Hematopoietic multipotent progenitor cell (in vitro differentiated cells): Measurements from ENCODE around the gene TK2. TPM values are rescaled to one million over a fixed set of nuclear protein-coding genes. Genes with fewer than 3 reads are reported as not detected.
"Not testable (repeated sequence)": the region's sequence is repeated elsewhere in the genome, so short reads cannot be mapped to it uniquely, and the experiment has no call there.

ENCODE experiments used
- DNase-seq, 3 donors: peaks; one replicate each; pipeline ENCODE4 v3.0.0-alpha.2; 2011 to 2015; ENCODE audit warnings: low read depth in 2 of 3, low spot score in 2 of 3
- total RNA-seq: library from RNA; depleted of rRNA; stranded (reverse); fragments of >200 nt; gene quantifications from one replicate; pipeline ENCODE4 v1.2.3, GENCODE V29; 2012

TK2 gene
- total RNA-seq, 1 donor = 15.3 TPM

DNA sequence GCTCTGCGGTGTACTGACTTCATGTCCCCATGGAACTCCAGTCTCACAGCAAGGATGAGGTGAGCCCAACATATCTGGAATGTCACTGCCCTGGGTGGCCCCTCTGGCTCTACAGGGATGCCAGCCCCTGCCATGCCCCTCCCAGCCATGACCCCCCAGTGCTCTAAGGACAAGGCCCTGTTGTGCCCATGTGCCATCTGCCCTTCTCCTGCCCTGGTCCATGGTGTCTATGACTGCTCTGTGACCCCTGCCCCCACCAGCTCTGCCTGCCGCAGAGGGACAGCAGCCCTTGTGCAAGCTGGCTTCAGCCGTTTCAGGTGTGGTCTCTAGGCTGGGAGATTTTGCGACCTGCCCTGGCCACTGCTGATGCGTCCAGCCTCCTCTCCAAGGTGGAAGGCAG lies 40.3 kb downstream of the TK2 start:
- no peak for DNase-seq

DNA sequence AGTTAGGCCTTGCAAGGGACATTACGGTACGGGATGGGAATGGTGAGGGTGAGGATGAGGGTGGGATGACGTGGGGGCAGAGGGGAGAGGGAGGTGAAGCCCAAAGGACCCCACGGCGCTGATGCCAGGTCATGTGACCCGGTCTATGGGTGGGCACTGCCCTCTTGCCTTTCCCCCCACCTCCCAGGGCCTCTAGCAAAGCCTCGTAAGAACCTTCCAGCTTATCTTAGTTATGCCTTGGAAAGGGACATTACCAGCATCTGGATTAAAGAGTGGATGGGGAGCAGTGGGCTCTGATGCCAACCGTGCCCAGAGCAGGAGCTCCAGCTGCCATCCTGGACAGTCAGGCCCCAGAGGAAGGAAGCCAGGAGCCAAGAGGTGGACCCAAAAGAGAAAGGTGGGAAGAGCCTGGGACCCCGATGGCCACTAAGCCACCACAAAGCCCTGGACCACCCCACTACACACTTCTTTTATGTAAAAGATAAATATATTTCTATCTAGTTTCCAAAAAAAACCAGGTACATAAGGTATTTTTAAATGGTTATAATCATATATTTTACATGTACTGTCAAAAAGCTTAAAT lies 40.9 kb downstream of the TK2 start:
- no peak for DNase-seq

DNA sequence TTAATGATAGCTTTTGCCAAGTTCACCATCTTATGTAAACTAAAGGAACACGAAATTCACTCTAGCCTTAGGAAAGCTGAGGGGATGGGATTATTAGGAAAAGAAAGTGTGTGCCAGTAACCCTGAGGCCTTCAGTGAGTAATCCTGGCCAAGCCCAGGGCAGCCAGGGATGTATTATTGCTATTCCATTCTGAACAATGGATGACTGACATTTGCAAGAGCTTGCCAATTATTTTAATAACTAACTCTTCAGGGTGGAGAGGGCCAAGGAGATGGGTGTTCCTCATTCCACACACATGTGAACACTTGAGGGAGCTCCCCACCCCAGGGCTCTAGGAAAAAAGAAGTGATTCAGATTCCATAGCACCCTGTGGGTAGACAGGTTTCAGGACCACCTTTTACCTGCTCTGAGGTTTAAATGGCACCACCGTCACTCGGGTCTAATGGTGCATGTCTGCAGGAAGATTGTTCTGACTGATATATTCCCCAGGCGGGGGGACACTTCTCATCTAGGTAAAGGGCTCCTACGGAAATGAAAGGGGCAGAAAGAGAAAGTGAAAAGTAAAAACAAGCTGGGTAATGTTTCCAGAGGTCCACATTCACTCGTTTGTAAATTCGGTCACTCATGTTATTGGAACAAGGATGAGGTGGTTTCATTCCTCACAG lies 41.5 kb downstream of the TK2 start:
- no peak for DNase-seq

DNA sequence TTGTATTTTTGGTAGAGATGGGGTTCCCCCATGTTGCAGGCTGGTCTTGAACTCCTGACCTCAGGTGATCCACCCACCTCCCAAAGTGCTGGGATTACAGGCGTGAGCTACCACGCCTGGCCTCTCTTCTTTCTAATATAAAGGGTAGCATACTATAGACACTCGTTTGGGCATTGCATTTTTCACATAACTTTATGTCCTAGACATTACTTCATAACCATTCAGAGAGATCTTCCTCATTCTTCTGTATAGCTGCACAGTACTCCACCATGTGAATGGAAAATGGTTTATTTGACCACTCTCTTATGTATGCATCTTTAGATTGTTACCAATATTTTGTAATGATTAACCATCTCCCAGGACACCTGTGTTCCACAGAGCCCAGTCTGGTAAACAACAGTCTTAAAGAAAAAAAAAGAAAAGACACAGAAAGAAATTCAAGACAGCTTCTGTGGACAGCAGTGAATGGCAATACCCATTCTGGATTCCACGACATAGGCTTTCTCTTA lies 42.1 kb downstream of the TK2 start:
- DNase-seq = no peak

DNA sequence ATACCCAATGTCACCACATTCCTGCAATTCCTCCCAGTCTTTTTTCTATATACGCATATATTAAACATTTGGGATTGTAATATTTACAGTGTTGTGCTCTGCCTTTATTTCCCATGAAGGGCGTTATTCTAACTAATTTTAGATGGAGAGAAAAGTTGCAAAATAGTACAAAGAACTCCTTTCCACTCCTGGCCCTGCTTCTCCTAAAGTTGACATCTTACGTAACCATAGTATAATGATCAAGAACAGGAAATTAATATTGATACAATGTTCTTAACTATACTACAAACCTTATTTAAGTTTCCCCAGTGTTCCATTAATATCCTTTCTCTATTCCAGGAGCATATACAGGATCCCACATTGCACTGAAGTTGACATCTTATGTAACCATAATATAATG lies 46.3 kb downstream of the TK2 start:
- no peak for DNase-seq

DNA sequence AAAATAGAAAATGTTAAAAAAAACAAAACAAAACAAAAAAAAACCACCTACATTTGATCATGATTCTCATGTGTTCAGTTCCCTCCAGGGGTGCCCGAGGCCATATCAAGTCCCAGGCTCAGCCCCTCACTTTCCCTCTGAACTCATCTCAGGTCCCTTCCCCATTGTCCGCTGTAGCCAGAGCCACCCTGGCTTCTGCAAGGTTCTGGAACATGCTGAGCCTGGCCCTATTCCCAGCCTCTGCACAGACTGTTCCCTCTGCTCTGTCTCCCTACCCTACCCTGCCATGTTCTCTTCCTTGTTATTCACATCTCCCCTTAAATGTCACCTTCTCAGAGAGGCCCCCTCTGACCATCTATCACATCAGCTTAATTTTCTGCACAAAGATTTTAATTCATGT lies 46.9 kb downstream of the TK2 start:
- DNase-seq = no peak

DNA sequence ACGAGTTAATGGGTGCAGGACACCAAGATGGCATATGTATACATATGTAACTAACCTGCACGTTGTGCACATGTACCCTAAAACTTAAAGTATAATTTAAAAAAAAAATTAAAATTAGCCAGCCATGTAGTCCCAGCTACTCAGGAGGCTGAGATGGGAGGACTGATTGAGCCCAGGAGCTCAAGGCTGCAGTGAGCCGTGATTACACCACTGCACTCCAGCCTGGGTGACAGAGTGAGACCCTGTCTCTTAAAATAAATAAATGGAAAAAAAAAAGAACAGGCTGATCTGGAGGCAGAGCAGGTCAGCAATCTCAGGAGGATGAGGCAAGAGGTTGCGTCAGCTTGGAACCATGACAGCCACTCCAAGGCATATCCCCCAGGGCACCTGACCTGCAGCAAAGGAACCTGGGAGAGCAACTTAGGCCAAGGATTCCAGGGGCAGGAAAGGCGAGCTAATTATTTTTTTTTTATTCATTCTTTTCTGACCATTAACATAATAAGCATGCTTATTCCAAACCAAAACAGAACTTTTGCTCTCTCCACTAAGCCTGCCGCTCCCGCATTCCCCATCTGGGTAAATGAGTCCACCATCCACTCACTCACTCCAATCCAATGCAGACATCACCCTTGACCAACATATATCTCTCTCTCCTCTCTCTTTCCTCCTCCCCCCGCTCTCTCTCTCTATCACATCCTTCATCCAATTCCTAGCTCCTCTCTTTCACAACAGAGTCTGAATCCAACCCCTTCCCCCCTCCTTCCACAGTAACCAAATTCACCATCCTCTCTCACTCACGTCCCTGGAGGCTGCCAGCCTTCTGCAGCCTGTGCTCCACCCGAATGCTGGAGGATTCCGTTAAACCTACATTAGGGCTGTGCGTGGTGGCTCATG lies 47.7 kb downstream of the TK2 start:
- no peak for DNase-seq

DNA sequence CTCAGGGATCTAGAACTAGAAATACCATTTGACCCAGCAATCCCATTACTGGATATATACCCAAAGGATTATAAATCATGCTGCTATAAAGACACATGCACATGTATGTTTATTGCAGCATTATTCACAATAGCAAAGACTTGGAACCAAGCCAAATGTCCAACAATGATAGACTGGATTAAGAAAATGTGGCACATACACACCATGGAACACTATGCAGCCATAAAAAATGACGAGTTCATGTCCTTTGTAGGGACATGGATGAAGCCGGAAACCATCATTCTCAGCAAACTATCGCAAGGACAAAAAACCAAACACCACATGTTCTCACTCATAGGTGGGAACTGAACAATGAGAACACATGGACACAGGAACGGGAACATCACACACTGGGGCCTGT lies 48.4 kb downstream of the TK2 start:
- not testable (repeated sequence) for DNase-seq

DNA sequence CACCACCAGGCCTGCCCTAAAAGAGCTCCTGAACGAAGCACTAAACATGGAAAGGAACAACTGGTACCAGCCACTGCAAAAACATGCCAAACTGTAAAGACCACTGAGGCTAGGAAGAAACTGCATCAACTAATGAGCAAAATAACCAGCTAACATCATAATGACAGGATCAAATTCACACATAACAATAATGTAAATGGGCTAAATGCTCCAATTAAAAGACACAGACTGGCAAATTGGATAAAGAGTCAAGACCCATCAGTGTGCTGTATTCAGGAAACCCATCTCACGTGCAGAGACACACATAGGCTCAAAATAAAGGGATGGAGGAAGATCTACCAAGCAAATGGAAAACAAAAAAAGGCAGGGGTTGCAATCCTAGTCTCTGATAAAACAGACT lies 52.0 kb downstream of the TK2 start:
- DNase-seq = not testable (repeated sequence)

DNA sequence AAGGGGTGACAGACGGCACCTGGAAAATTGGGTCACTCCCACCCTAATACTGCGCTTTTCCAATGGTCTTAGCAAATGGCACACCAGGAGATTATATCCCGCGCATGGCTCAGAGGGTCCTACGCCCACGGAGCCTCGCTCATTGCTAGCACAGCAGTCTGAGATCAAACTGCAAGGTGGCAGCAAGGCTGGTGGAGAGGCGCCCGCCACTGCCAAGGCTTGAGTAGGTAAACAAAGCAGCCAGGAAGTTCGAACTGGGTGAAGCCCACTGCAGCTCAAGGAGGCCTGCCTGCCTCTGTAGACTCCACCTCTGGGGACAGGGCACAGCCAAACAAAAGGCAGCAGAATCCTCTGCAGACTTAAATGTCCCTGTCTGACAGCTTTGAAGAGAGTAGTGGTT lies 53.7 kb downstream of the TK2 start:
- not testable (repeated sequence) for DNase-seq

DNA sequence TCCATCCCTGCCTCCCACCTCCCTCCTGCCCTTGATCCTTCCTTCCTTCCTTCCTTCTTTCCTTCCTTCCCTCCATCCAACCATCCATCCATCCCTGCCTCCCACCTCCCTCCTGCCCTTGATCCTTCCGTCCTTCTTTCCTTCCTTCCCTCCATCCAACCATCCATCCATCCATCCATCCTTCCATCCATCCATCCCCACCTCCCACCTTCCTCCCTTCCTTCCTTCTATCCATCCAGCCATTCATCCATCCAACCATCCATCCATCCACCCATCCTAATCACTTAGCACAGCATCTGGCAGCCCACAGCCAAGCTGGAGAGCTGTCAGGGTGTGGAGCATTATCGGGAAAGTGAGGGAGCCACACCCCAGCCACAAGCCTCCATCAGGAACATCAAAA lies 54.5 kb downstream of the TK2 start:
- no peak for DNase-seq

DNA sequence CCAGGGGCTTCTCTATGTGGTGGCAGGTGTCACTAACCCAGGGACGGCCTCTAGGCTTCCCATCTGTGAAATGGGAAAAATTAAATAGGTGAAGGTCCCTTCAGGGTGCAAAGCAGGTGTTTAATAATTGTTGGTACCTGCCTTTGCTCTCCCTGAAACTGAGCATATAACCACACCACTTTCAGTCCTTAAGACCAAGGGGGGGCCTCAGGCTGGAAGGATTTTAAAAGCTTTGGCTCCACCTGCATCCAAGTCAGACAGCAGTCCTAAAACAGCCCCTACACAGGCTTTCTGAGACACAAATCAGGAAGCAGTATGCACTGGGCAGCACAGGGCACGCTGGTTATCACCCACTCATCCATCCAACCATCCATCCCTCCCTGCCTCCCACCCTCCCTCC lies 55.0 kb downstream of the TK2 start:
- DNase-seq = no peak

DNA sequence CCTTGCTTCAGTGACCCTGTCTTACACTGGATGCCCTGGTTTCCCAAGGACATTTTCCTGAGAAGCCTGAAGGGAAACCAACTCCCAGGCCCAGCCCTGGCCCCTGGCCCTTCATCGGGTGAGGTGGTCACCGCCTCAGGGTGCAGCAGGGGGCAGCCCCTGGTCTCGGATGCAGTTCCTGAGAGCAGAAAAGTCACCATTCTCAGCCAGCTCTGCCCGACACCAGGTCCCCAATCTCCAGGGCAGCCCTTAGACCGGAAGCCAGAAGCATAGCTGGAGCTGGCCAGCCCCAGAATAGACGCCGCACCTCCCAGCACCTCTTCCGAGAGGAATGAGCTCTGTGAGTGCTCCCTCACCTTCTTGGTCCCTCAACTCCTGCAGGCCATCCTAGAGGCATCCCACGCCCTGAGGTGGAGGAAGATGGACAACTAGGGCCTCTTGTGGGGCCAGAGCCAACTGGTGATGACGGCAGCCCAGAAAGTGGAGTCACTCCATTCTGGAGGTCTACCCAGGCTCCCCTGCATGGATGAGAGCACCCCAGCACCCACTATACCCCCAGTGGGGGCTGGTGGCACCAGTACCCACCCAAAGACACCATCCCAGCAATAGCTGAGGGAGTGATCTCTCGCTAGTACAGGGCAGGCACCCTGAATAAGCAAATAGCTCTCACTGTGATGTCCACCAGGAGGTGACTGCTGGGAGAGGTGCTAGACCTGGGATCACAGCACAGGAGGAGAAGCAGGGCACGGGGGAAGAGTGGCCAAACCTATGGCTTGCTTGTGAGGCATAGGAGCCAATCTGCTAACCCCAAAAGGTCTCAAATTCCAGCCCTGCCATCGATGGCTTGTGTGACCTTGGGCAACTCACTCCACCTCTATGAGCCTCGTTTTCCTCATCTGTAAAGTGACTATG lies 56.2 kb downstream of the TK2 start:
- no peak for DNase-seq

DNA sequence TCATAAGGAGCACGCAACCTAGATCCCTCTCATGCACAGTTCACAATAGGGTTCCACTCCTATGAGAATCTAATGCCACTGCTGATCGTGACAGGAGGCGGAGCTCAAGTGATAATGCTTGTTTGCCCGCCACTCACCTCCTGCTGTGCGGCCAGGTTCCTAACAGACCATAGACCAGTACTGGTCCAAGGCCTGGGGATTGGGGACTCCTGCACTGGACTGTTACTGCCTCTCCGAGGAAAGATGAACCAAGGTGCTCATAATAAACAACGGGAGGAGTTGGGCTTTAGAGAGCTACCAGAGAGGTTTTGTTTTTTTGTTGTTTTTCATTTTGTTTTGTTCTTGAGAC lies 58.2 kb downstream of the TK2 start:
- DNase-seq = no peak

DNA sequence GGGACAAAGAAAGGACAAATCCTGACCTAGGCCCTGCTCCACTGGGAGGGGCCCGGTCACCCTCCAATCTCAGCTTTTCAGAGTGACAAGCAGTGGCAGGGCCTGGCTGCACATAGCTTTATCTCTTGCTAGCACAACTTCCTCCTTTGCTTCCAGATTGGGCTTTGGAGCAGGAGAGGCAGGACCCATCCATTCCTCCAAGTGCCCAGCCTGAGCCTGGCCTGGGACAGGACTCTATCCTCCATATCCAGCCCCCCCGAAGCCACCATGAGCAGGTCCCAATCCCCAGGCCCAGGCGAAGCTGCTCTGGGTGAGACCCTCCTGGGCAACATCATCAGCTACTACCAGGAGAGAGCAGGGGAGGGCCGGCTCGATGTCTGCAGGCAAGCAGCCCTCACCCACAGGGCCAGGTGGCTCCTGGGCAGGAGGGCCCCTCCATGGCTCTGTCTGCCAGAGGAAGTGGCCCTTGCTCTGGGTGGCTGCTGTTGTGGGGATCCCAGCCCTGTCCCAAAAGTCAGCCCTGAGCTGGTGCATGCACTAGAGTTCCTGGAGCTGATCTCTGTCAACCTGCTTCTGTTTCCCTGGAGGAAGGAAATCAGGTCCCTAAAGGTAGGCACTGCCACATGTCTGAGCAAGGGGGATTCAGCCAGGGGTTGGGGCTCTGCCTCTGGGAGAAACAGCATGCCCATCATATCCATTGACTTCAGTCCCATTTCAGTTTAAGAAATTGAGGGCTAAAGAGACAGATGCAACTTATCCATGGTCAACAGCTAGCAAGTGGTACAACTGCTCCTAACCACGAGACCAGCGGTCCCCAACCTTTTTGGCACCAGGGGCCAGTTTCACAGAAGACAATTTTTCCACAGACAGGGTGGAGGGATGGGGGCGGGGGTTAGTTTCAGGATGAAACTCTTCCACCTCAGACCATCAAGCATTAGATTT lies 58.9 kb downstream of the TK2 start:
- peak in 2 of 3 donors; percentile 48 to 77 for DNase-seq

DNA sequence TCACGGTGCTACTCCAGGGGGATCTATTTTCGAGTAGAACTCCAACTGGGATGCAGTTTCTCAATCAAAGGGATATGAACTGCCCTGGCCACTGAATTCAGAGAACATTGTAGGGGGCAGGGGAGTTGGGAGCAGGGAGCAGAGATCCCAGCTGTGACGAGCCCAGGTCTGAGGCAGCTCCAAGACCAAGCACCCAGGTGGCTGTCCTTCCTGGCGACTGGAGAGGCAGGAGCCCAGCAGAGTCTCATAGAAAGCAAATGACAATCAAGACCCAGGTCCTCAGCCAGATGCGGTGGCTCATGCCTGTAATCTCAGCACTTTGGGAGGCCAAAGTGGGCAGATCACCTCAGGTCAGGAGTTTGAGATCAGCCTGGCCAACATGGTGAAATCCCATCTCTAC lies 60.1 kb downstream of the TK2 start:
- DNase-seq = no peak

DNA sequence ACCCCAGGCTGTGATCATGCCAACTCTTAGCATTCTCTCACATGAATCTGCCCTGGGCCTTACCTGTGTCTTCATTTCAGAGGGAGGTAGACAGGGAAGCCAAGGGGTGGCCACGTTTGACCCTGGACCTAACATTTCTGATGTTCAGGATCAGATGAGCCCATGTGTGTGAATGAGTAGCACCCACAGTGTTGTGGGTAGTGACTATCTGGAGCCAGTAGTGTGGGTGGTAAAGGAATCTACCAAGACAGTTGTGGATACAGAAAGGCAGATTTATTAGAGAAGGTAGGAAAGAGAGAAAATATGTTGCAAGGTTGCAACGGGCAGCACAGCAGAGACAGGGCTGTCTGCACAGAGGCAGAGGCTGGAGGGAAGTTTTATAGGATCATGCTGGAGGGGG lies 60.5 kb downstream of the TK2 start:
- no peak for DNase-seq

DNA sequence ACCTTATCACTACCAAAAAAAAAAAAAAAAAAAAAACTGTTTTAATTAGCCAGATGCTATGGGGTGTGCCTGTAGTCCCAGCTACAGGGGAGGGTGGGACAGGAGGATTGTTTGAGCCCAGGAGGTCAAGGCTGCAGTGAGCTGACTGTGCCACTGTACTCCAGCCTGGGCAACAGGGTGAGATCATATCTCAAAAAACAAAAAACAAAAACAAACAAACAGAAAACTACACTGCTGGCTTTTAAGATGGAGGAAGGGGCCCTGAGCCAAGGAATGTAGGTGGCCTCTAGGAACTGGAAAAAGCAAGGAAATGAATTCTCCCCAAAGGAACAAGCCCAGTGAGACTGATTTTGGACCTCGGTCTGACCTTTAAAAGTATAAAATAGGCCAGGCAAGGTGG lies 61.4 kb downstream of the TK2 start:
- no peak for DNase-seq

DNA sequence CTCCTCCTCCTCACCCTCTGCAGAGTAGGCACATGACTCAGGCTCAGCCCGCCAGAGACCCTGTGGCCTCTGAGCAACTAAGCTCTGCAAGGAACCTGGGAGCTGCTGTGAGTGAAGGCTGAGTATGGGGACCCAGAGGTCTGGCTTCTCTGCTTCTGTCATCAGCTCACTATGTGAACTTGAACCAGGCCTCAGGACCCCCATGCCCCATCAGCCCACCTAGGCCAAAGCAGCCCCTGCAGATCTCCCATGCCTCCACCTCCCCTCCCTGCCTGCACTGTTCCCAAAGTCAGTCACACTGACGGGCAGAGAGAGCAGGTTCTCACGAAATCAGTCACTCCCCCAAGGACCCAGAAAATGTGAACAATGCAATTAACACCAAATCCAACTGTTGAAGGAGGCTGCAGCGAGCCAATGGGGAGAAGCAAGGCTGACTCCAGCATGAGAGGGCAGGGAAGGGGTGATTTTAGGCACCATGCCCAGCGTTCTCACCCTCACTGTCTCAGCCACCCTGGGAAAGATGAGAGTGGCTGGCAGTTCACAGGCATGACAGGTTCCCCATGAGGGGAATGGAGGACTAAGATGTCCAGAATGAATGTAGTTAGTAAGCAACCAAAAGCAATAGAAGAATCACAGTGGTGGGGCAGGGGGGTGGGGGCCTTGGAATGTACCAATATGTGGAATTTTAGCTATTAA lies 62.2 kb downstream of the TK2 start:
- no peak for DNase-seq
